Neural crest cell (in vitro differentiated cells): ENCODE results near the gene PAX5. TPM values are rescaled to one million over a fixed set of nuclear protein-coding genes. Genes with fewer than 3 reads are reported as not detected.

Experiments used
- DNase-seq: peaks from one replicate; pipeline ENCODE4 v3.0.0; 2021; ENCODE audit warnings: low read depth, mixed read lengths, low spot score
- H3K27ac Mint-ChIP-seq: one replicate; pipeline ENCODE4 v1.8.0; 2021; ENCODE audit warnings: mild to moderate bottlenecking, mixed read lengths; ENCODE audit not compliant: unreplicated experiment
- H3K27me3 Mint-ChIP-seq: 2 replicates; pipeline ENCODE4 v1.8.0; 2021; ENCODE audit warnings: low read depth, mild to moderate bottlenecking, mixed read lengths
- H3K36me3 Mint-ChIP-seq: 2 replicates; pipeline ENCODE4 v1.8.0; 2021; ENCODE audit warnings: low read depth, mild to moderate bottlenecking, mixed read lengths
- H3K4me1 Mint-ChIP-seq: 2 replicates; pipeline ENCODE4 v1.8.0; 2021; ENCODE audit warnings: mixed read lengths
- H3K4me3 Mint-ChIP-seq: one replicate; pipeline ENCODE4 v1.8.0; 2021; ENCODE audit warnings: mild to moderate bottlenecking, mixed read lengths
- H3K9me3 Mint-ChIP-seq: 2 replicates; pipeline ENCODE4 v1.8.0; 2021; ENCODE audit warnings: mixed read lengths
- total RNA-seq: library from RNA; stranded (reverse); gene quantifications from 2 replicates; pipeline ENCODE4 v1.2.1, GENCODE V29; 2021
- TF ChIP-seq, protein P1 (sequence below): fragments of 200-600 bp; sonication (generic); conservative IDR thresholded peaks from 2 replicates; pipeline ENCODE4 v1.5.0; 2021; ENCODE audit warnings: antibody characterized with exemption, mild to moderate bottlenecking

PAX5 gene
- total RNA-seq, 1 donor from 2014 or later = 19.5 TPM

DNA sequence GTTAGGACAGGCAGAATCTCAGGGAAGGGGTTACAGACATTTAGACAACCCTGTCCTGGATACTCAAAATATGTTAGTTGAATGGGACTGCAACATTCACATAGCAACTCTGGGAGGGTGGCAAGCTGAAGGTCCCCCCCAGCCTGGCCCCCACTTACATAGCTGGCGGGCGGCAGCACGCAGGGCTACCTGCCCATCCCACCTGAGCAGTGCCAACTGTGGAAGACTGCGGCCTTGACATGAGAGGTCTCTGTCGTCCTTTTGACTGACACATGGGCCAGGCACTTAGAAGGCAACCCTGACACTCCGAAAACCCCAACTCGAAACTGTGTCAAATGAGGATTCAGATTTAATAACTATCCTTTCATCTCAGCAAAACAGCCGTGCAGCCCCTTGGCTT lies 16.5 kb downstream of the PAX5 start:
- H3K4me1 Mint-ChIP-seq = no peaks in the 10 kb centered on the region
- DNase-seq = no peak

DNA sequence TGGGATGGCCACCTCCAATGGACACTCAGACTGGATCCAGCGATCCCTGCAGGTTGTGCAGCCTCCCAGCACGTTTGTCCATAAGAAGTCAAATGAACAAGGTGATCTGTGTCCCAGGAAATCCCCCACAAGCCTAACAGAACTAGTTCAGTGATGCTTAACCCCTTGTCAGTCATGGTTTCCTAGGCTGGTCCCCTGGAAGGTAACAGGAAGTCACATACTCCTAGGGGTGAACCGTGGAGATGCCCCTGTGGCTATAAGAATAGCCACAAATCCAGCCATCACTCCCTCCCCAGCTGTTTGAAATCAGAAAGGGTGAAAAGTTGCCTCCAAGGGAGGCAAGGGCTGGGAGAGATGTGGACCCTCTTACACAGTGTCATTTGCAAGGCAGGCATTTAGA lies 22.5 kb downstream of the PAX5 start:
- H3K36me3 Mint-ChIP-seq = no peaks in the 10 kb centered on the region
- TF ChIP-seq, protein P1, sequence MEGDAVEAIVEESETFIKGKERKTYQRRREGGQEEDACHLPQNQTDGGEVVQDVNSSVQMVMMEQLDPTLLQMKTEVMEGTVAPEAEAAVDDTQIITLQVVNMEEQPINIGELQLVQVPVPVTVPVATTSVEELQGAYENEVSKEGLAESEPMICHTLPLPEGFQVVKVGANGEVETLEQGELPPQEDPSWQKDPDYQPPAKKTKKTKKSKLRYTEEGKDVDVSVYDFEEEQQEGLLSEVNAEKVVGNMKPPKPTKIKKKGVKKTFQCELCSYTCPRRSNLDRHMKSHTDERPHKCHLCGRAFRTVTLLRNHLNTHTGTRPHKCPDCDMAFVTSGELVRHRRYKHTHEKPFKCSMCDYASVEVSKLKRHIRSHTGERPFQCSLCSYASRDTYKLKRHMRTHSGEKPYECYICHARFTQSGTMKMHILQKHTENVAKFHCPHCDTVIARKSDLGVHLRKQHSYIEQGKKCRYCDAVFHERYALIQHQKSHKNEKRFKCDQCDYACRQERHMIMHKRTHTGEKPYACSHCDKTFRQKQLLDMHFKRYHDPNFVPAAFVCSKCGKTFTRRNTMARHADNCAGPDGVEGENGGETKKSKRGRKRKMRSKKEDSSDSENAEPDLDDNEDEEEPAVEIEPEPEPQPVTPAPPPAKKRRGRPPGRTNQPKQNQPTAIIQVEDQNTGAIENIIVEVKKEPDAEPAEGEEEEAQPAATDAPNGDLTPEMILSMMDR = no peak
- H3K4me3 Mint-ChIP-seq = no peak overlapping the region
- no peaks in the 10 kb centered on the region for H3K9me3 Mint-ChIP-seq
- H3K4me1 Mint-ChIP-seq = no peaks in the 10 kb centered on the region
- peaks cover 35% of the 10 kb centered on the region for H3K27me3 Mint-ChIP-seq
- H3K27ac Mint-ChIP-seq = no peak overlapping the region
- DNase-seq = no peak

More for the DNA sequence above, 16.5 kb downstream of the PAX5 start:
- no peak overlapping the region for H3K27ac Mint-ChIP-seq
- peaks cover 67% of the 10 kb centered on the region for H3K27me3 Mint-ChIP-seq
- TF ChIP-seq, protein P1 = no peak
- no peaks in the 10 kb centered on the region for H3K36me3 Mint-ChIP-seq
- no peaks in the 10 kb centered on the region for H3K9me3 Mint-ChIP-seq
- H3K4me3 Mint-ChIP-seq = no peak overlapping the region

DNA sequence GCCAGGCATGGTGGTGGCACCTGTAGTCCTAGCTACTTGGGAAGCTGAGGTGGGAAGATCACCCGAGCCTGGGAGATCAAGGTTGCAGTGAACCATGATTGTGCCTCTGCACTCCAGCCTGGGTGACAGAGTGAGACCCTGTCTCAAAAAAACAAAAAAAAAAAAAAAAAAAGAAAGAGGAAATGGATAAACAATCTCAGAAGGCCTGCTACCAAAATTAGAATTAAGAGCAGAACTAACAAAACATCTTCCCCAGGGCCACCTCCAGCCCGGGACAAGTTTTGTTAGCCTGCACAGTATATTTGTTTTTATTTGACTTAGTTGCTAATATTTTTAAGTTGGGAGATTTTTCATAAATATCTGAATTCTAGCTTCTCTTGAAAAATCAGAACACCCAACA lies 23.1 kb downstream of the PAX5 start:
- Mint-ChIP-seq H3K4me1 (no peaks in the 10 kb centered on the region), H3K4me3 (no peak overlapping the region), H3K27ac (no peak overlapping the region), H3K36me3 (no peaks in the 10 kb centered on the region), H3K9me3 (no peaks in the 10 kb centered on the region), H3K27me3 (peaks cover 36% of the 10 kb centered on the region)
- TF ChIP-seq, protein P1 = no peak
- DNase-seq = no peak

DNA sequence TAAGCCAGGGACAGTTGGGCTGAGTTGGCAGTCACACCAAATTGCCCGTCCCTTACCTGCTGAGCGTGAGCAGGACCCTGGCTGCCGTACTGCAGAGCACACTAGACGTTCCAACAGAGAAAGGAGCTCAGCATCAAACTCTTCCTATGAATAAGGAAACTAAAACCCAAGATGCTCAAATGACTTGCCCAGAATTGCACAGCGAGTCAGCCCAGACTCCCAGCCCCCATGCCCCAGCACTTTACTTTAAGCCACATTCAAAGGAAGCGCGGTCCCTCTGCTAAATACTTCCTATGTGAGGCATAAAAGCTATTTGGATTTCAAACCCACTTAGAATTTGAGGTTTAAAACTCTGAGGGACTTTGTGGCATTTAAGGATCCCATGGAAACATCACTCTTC lies 23.9 kb downstream of the PAX5 start:
- Mint-ChIP-seq H3K36me3 (no peaks in the 10 kb centered on the region), H3K9me3 (no peaks in the 10 kb centered on the region), H3K27ac (no peak overlapping the region), H3K27me3 (peaks cover 39% of the 10 kb centered on the region), H3K4me1 (no peaks in the 10 kb centered on the region), H3K4me3 (no peak overlapping the region)
- DNase-seq = no peak
- TF ChIP-seq, protein P1 = no peak

DNA sequence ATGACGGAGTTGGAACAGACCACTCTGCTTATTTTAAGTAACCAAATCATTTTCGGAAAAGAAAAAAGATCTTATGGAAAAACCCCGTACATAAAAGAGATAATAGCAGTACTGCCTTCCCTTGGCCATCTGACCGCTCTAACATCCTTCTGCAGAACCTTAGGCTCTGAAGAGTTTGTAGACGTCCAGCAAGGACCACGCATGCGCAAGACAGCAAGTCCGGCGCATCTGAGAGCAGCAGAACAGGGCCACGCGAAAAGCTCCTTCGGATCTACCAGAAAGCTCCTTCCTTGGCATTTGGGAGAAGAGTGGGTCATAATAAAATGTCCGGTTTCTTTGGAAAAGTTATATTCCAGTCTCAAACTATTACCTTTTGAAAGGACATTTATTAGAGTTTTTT lies 26.8 kb downstream of the PAX5 start:
- H3K27ac Mint-ChIP-seq = no peak overlapping the region

More for the DNA sequence above, 26.8 kb downstream of the PAX5 start:
- Mint-ChIP-seq H3K36me3 (no peaks in the 10 kb centered on the region), H3K4me1 (peaks cover 4% of the 10 kb centered on the region), H3K9me3 (no peaks in the 10 kb centered on the region), H3K4me3 (no peak overlapping the region), H3K27me3 (peaks cover 56% of the 10 kb centered on the region)
- TF ChIP-seq, protein P1 = no peak
- DNase-seq = no peak
